ENCODE data around the gene ICA1.

The ICA1 gene

GRCh38 chr7:8213381-8213780, 48.6 kb downstream of the ICA1 start:
- no peak for DNase-seq (ENCODE audit: low spot score)
- in situ Hi-C loops (cut with MboI; ENCODE audit: low pct_unique_long_range_greater_than_20kb, low sequenced_read_pairs, unreplicated experiment): loop anchor here (25.0 kb wide), 2 partner anchors 551 to 776 kb away; no protein-coding TSS in a partner anchor
- no peak for TF ChIP-seq CTCF (IDR thresholded peaks at IDR 0.05; ENCODE audit: extremely low read depth, insufficient read depth, missing control alignments)

- no peak for TF ChIP-seq CTCF (IDR thresholded peaks at IDR 0.05; ENCODE audit: extremely low read depth, insufficient read depth, missing control alignments)
- DNase-seq (ENCODE audit: low spot score): no peak
- in situ Hi-C loops (cut with MboI; ENCODE audit: low pct_unique_long_range_greater_than_20kb, low sequenced_read_pairs, unreplicated experiment): loop anchor here (25.0 kb wide), 2 partner anchors 550 to 775 kb away; no protein-coding TSS in a partner anchor
Measured at GRCh38 chr7:8212638-8213037, 49.3 kb downstream of the ICA1 start.

GRCh38 chr7:8211725-8212096, 50.3 kb downstream of the ICA1 start:
- no peak for DNase-seq (ENCODE audit: low spot score)
- in situ Hi-C loops (cut with MboI; ENCODE audit: low pct_unique_long_range_greater_than_20kb, low sequenced_read_pairs, unreplicated experiment): loop anchor here (25.0 kb wide), 2 partner anchors 549 to 774 kb away; no protein-coding TSS in a partner anchor
- no peak for TF ChIP-seq CTCF (IDR thresholded peaks at IDR 0.05; ENCODE audit: extremely low read depth, insufficient read depth, missing control alignments)

GRCh38 chr7:8210845-8211724, 50.9 kb downstream of the ICA1 start:
- in situ Hi-C loops (cut with MboI; ENCODE audit: low pct_unique_long_range_greater_than_20kb, low sequenced_read_pairs, unreplicated experiment): loop anchor here (25.0 kb wide), 2 partner anchors 549 to 774 kb away; no protein-coding TSS in a partner anchor

GRCh38 chr7:8209353-8209752, 52.6 kb downstream of the ICA1 start:
- TF ChIP-seq CTCF (IDR thresholded peaks at IDR 0.05; ENCODE audit: extremely low read depth, insufficient read depth, missing control alignments): no peak
- in situ Hi-C loops (cut with MboI; ENCODE audit: low pct_unique_long_range_greater_than_20kb, low sequenced_read_pairs, unreplicated experiment): loop anchor here (25.0 kb wide), 2 partner anchors 547 to 772 kb away; no protein-coding TSS in a partner anchor
- no peak for DNase-seq (ENCODE audit: low spot score)

More at GRCh38 chr7:8210845-8211724, 50.9 kb downstream of the ICA1 start:
- no peak for DNase-seq (ENCODE audit: low spot score)
- TF ChIP-seq CTCF (IDR thresholded peaks at IDR 0.05; ENCODE audit: extremely low read depth, insufficient read depth, missing control alignments): no peak

- TF ChIP-seq CTCF (IDR thresholded peaks at IDR 0.05; ENCODE audit: extremely low read depth, insufficient read depth, missing control alignments): no peak
- DNase-seq (ENCODE audit: low spot score): no peak
- in situ Hi-C loops (cut with MboI; ENCODE audit: low pct_unique_long_range_greater_than_20kb, low sequenced_read_pairs, unreplicated experiment): loop anchor here (25.0 kb wide), 2 partner anchors 547 to 772 kb away; no protein-coding TSS in a partner anchor
Measured at GRCh38 chr7:8208816-8209215, 53.2 kb downstream of the ICA1 start.
